Activated CD4-positive, alpha-beta T cell treated with anti-CD3 and anti-CD28 coated beads, Interleukin-2, amount 50 U/mL, for 1 hour (primary cell): ENCODE results near the gene PM20D2.
"Not testable (repeated sequence)": the region's sequence is repeated elsewhere in the genome, so short reads cannot be mapped to it uniquely, and the experiment has no call there.

ENCODE experiments used
- DNase-seq: peaks from one replicate; pipeline ENCODE4 v3.0.0-alpha.2; 2020

The PM20D2 gene

DNA sequence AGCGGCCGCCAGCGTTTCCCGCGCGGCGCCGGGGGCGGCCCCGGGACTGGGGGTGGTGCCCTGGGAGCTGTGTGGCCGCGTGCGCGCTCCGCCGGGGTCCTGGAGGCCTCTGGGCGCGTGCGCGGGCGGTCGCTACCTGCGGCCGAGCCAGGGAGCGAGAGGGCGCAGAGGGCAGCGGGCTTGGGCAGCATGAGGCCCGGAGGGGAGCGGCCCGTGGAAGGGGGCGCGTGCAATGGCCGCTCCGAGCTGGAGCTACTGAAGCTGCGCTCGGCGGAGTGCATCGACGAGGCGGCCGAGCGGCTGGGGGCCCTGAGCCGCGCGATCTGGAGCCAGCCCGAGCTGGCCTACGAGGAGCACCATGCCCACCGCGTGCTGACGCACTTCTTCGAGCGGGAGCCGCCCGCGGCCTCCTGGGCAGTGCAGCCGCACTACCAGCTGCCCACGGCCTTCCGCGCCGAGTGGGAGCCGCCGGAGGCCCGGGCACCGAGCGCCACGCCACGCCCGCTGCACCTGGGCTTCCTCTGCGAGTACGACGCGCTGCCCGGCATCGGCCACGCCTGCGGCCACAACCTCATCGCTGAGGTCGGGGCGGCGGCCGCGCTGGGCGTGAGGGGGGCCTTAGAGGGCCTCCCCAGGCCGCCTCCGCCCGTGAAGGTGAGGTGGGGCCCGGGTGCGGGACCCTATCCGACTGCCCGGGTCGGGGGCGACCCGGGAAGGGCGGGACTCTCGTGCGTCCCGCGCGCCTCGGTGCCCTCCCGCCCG is at the start of gene PM20D2:
PM20D2 (plus strand) TSS at position 100 of the 762 bp plus-strand sequence; CDS start at position 190, 90 bp downstream.
- peak; percentile 51 for DNase-seq

- no peak for DNase-seq
Measured at GRCh38 chr6:89098461-89098860, 47.4 kb upstream of the PM20D2 start.

GRCh38 chr6:89100114-89100513 is 45.7 kb upstream of the PM20D2 start:
- DNase-seq, result no peak

GRCh38 chr6:89110284-89110683 is 35.6 kb upstream of the PM20D2 start:
- no peak for DNase-seq

DNA sequence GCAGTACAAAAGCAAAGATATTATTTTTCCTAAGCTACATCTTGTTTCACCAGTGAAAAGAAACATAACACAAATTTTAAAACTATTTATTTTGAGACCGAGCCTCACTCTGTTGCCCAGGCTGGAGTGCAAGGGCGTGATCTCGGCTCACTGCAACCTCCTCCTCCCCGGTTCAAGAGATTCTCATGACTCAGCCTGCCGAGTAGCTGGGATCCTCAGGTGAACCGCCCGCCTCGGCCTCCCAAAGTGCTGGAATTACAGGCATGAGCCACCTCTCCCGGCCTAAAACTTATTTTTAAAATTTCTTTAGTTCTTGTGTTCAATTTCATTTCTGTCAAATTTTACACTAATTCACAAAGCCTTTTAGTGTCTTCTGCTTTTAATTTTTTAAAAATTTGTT is 33.9 kb upstream of the PM20D2 start:
- no peak for DNase-seq

DNA sequence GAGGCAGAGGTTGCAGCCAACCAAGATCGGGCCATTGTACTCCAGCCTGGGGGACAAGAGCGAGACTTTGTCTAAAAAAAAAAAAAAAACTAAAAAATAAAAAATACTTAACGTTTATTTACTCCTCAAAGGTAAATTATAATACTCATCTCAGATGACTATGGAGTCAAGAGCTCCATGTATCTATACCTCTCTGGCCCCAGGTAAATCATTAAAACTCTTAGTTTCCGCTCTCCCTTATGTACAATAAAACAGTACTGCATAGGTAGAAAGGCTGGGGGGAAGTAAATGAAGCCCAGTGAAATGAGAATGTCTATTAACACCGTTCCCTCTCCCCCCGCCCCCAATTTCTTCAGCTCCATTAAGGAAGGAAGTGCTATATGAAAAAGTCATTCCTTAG is 29.2 kb upstream of the PM20D2 start:
- no peak for DNase-seq

- peak; percentile 26 for DNase-seq
Measured at GRCh38 chr6:89117211-89118108, 28.4 kb upstream of the PM20D2 start, which contains the start of gene SRSF12. Gene SRSF12, minus strand, starts transcription at chr6:89118071. Its CDS starts 184 bp downstream, at chr6:89117887.

GRCh38 chr6:89118931-89119330 is 26.9 kb upstream of the PM20D2 start:
- DNase-seq, result no peak

GRCh38 chr6:89120371-89120770 is 25.5 kb upstream of the PM20D2 start:
- no peak for DNase-seq

DNA sequence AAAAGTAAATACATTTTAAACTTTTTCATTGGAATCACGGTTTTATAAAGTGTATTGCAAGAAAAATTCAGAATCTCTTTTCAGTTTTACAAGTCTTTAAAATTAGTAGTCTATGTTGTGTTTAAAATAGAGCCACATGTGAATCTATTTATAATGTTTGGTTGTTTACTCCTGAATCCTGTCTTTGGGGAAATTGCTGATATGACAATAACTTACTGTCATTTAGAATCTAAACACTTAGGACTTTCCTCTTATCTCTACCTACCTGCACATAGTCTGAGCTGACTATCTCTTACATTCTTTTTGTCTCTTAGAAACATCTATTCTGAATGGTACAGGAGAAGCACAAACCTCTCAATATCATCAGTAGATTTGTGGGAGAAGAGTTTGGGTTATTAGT is 23.9 kb upstream of the PM20D2 start:
- no peak for DNase-seq

GRCh38 chr6:89122625-89123024 is 23.2 kb upstream of the PM20D2 start:
- DNase-seq, result no peak

- DNase-seq, result not testable (repeated sequence)
Measured at GRCh38 chr6:89128256-89128671, 17.6 kb upstream of the PM20D2 start.

- no peak for DNase-seq
Measured at GRCh38 chr6:89131599-89131998, 14.3 kb upstream of the PM20D2 start.

- DNase-seq, result no peak
Measured at GRCh38 chr6:89132057-89132456, 13.8 kb upstream of the PM20D2 start.

GRCh38 chr6:89133981-89134380 is 11.9 kb upstream of the PM20D2 start:
- DNase-seq, result no peak

GRCh38 chr6:89134723-89135122 is 11.1 kb upstream of the PM20D2 start:
- no peak for DNase-seq

DNA sequence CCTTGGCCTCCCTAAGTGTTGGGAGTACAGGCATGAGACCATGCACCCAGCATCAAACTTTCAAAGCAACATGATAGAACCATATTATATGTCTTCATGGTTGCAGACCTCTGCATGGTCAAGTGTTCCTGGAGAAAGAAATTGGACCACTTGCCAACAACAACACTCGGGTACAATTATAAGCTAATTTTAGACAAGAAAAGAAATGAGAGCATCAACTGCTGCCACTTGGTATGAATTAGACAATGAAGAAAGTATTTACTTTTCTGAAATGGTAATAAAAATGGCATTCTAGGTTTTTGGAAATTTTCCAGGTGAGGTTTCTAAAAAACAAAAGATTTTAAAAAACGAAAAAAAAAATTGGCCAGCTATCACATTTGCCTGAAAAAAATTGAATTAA is 7.7 kb upstream of the PM20D2 start:
- no peak for DNase-seq

- DNase-seq, result no peak
Measured at GRCh38 chr6:89139509-89140346, 6.1 kb upstream of the PM20D2 start.

- DNase-seq, result no peak
Measured at GRCh38 chr6:89140347-89141156, 5.3 kb upstream of the PM20D2 start.

DNA sequence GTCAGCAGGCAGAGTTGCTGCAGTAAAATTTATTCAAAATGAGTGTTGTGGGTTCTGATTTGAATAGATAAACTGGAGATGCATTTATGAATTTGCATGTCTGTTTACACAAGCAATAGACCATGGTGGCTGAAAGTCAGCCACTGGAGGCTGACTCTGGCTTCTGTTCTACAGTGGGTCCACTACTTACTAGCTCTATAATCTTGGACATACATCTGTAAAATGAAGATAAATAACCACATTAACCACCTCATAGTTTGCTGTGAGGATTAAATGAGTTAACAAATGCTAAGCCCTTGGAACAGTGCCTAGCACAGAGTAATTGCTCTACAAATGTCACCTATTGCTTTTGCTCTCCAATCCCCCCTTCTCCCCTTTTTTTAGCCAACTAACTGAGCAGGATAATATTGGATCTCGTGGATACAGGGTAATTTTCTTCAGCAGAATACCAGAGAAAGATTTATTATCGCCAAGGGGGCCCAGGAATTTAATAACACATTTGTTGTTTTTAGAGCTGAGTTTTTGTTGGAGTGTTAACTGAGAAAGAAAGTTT is 1.4 kb upstream of the PM20D2 start:
- DNase-seq, result no peak

DNA sequence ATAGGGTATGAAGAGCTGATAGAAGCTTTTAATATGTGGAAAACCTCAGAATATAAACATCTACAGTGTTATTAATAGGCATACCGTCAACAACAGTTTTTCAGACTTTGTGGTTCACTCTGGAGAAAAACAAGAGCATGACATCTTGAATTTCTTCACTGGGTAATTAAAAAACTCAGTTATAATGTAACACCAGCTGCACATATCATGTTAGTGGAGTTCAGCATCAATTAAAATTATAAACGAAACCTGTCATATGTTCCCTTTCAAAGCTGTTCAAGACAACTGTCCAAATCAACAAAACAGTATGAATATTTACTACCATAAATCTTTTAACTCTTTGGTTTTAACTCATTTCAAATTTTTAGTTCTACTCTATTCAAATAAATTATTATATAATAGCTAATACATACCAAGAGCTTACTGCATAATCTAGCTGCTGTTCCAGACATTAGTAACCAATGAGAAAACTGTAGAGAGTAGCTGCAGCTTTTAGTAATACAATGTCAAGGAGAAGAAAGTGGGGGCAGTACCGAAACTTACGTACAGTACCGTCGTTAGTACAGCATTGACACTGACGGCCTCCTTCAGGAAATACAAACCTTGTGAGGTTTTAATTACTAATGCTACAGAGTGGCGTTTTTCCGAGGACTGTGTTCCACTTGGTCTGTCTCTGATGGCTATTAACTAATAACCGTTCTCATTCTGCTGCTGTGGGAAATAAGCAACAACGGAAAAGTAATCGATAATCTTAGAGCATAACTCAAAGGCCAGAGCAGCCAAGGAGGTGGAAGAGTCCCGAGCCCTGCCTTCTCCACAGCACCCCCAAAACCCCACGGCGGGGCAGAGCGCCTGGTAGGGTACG is 532 bp upstream of the PM20D2 start:
- DNase-seq, result no peak
